ENCODE data around the gene OTP.
"Not testable (repeated sequence)": the region's sequence is repeated elsewhere in the genome, so short reads cannot be mapped to it uniquely, and the experiment has no call there.

OTP gene

GRCh38 chr5:77606279-77606678 lies 32.2 kb downstream of the OTP start:
- no peak for DNase-seq

- no peak for DNase-seq
Observed at GRCh38 chr5:77599679-77600078, 38.8 kb downstream of the OTP start.

- DNase-seq, result no peak
Observed at GRCh38 chr5:77590347-77590746, 48.2 kb downstream of the OTP start.

GRCh38 chr5:77588175-77588574 lies 50.3 kb downstream of the OTP start:
- DNase-seq, result no peak

- no peak for DNase-seq
Observed at GRCh38 chr5:77586101-77586500, 52.4 kb downstream of the OTP start.

- not testable (repeated sequence) for DNase-seq
Observed at GRCh38 chr5:77582143-77582542, 56.4 kb downstream of the OTP start.
